ENCODE data around the gene SPATA24.
"Not testable (repeated sequence)": the region's sequence is repeated elsewhere in the genome, so short reads cannot be mapped to it uniquely, and the experiment has no call there.

Gene SPATA24

GRCh38 chr5:139416651-139417050, 12.8 kb upstream of the SPATA24 start:
- no peak for DNase-seq (ENCODE audit: low spot score)

GRCh38 chr5:139415869-139416268, 12.0 kb upstream of the SPATA24 start:
- no peak for DNase-seq (ENCODE audit: low spot score)

- no peak for DNase-seq (ENCODE audit: low spot score)
Measured at GRCh38 chr5:139415221-139415861, 11.5 kb upstream of the SPATA24 start.

- no peak for DNase-seq (ENCODE audit: low spot score)
Measured at GRCh38 chr5:139414581-139415130, 10.8 kb upstream of the SPATA24 start.

GRCh38 chr5:139413963-139414362, 10.1 kb upstream of the SPATA24 start:
- DNase-seq (ENCODE audit: low spot score) = no peak

- no peak for DNase-seq (ENCODE audit: low spot score)
Measured at GRCh38 chr5:139413153-139413552, 9.3 kb upstream of the SPATA24 start.

- peak; percentile 39 for DNase-seq (ENCODE audit: low spot score)
Measured at GRCh38 chr5:139410993-139411828, 7.3 kb upstream of the SPATA24 start.

- DNase-seq (ENCODE audit: low spot score) = peak; percentile 28
Measured at GRCh38 chr5:139410121-139410992, 6.5 kb upstream of the SPATA24 start.

GRCh38 chr5:139409116-139409515, 5.2 kb upstream of the SPATA24 start:
- DNase-seq (ENCODE audit: low spot score) = not testable (repeated sequence)

GRCh38 chr5:139408191-139408590, 4.3 kb upstream of the SPATA24 start:
- no peak for DNase-seq (ENCODE audit: low spot score)

GRCh38 chr5:139407517-139407916, 3.6 kb upstream of the SPATA24 start:
- no peak for DNase-seq (ENCODE audit: low spot score)

GRCh38 chr5:139406963-139407362, 3.1 kb upstream of the SPATA24 start:
- no peak for DNase-seq (ENCODE audit: low spot score)

GRCh38 chr5:139404484-139404840, 573 bp upstream of the SPATA24 start:
- DNase-seq (ENCODE audit: low spot score) = no peak

- no peak for DNase-seq (ENCODE audit: low spot score)
Measured at GRCh38 chr5:139403418-139403786, 487 bp downstream of the SPATA24 start.

- DNase-seq (ENCODE audit: low spot score) = no peak
Measured at GRCh38 chr5:139402561-139403158, 1.2 kb downstream of the SPATA24 start.

GRCh38 chr5:139401546-139401945, 2.3 kb downstream of the SPATA24 start:
- no peak for DNase-seq (ENCODE audit: low spot score)

GRCh38 chr5:139399501-139400121, 4.3 kb downstream of the SPATA24 start:
- DNase-seq (ENCODE audit: low spot score) = no peak

GRCh38 chr5:139397921-139398320, 6.0 kb downstream of the SPATA24 start:
- DNase-seq (ENCODE audit: low spot score) = no peak

- no peak for DNase-seq (ENCODE audit: low spot score)
Measured at GRCh38 chr5:139396691-139397090, 7.2 kb downstream of the SPATA24 start.

- DNase-seq (ENCODE audit: low spot score) = no peak
Measured at GRCh38 chr5:139395844-139396640, 7.8 kb downstream of the SPATA24 start.

Data from AG08395 (cell line).